Measurements from ENCODE around the gene DNAJC5G.
A peak's percentile ranks its signal among the peaks of the same experiment; 100 is the strongest.
"Not testable (repeated sequence)": the region's sequence is repeated elsewhere in the genome, so short reads cannot be mapped to it uniquely, and the experiment has no call there.

The DNAJC5G gene

GRCh38 chr2:27298391-27299080, 23.3 kb downstream of the DNAJC5G start:
- no peak overlapping the region for H2AFZ ChIP-seq
- no peak overlapping the region for H3K9ac ChIP-seq
- H3K27ac ChIP-seq, result no peak overlapping the region
- H3K4me3 ChIP-seq (ENCODE audit: low read depth, low read length), result no peak overlapping the region
- no peaks in the 10 kb centered on the region for H3K36me3 ChIP-seq (ENCODE audit: control insufficient read depth, insufficient read depth, low read length)
- H3K27me3 ChIP-seq (ENCODE audit: control insufficient read depth, insufficient read depth, low read length), result no peaks in the 10 kb centered on the region
- H3K4me2 ChIP-seq (ENCODE audit: low read length), result no peak overlapping the region
- TF ChIP-seq, protein P1, sequence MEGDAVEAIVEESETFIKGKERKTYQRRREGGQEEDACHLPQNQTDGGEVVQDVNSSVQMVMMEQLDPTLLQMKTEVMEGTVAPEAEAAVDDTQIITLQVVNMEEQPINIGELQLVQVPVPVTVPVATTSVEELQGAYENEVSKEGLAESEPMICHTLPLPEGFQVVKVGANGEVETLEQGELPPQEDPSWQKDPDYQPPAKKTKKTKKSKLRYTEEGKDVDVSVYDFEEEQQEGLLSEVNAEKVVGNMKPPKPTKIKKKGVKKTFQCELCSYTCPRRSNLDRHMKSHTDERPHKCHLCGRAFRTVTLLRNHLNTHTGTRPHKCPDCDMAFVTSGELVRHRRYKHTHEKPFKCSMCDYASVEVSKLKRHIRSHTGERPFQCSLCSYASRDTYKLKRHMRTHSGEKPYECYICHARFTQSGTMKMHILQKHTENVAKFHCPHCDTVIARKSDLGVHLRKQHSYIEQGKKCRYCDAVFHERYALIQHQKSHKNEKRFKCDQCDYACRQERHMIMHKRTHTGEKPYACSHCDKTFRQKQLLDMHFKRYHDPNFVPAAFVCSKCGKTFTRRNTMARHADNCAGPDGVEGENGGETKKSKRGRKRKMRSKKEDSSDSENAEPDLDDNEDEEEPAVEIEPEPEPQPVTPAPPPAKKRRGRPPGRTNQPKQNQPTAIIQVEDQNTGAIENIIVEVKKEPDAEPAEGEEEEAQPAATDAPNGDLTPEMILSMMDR (IDR thresholded peaks at IDR 0.05), result no peak
- no peaks in the 10 kb centered on the region for H3K9me3 ChIP-seq (ENCODE audit: control insufficient read depth, low read length)
- H3K4me1 ChIP-seq, result peaks cover 2% of the 10 kb centered on the region
- no peaks in the 10 kb centered on the region for H3K79me2 ChIP-seq

- H2AFZ ChIP-seq; H3K4me3 ChIP-seq (ENCODE audit: low read depth, low read length); H3K4me2 ChIP-seq (ENCODE audit: low read length); H3K9ac ChIP-seq; H3K27ac ChIP-seq; H3K36me3 ChIP-seq (ENCODE audit: control insufficient read depth, insufficient read depth, low read length); H3K4me1 ChIP-seq; H3K79me2 ChIP-seq; H3K27me3 ChIP-seq (ENCODE audit: control insufficient read depth, insufficient read depth, low read length); H3K9me3 ChIP-seq (ENCODE audit: control insufficient read depth, low read length): not testable (repeated sequence)
These were observed 25.4 kb downstream of the DNAJC5G start for GRCh38 chr2:27300606-27301005.

DNA sequence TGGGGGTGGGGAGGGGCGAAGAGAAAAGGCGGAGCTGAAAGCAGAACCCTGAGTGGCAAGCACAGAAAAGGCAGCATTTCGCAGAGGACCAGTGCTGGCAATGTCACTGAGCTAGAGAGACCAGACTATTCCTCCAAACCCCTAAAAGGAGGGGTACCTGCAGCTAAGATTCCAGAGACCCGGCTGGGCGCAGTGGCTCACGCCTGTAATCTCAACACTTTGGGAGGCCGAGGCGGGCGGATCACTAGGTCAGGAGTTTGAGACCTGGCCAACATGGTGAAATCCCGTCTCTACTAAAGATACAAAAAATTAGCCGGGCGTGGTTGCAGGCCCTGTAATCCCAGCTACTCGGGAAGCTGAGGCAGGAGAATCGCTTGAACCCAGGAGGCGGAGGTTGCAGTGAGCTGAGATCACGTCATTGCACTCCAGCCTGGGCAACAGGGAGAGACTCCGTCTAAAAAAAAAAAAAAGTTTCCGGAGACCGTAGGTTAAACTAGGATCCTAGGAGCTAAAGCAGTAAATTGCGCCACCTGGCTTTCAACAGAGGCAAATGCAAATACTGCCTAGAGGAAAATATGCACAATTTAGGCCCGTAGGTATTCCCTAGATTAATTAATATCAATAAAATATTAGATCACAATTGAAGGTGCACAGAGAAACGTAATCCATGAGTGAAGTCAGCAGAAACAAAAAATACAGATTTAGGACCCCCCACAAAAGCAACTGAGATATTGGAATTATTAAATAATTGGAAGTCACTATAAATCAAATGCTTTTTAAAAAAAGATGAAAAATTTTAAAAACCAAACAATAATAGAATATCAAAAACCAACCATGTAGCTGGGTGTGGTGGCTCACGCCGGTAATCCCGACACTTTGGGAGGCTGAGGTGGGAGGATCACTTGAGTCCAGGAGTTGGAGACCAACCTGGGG, 28.1 kb downstream of the DNAJC5G start:
- Histone ChIP-seq H3K27me3 (ENCODE audit: control insufficient read depth, insufficient read depth, low read length) (peaks cover 10% of the 10 kb centered on the region), H3K4me3 (ENCODE audit: low read depth, low read length) (no peak overlapping the region), H3K36me3 (ENCODE audit: control insufficient read depth, insufficient read depth, low read length) (no peaks in the 10 kb centered on the region), H2AFZ (peak overlapping the region; percentile 83), H3K9ac (no peak overlapping the region), H3K27ac (no peak overlapping the region), H3K4me2 (ENCODE audit: low read length) (peak overlapping the region; percentile 18), H3K9me3 (ENCODE audit: control insufficient read depth, low read length) (no peaks in the 10 kb centered on the region), H3K79me2 (no peaks in the 10 kb centered on the region), H3K4me1 (peaks cover 8% of the 10 kb centered on the region)
- TF ChIP-seq, protein P1 (IDR thresholded peaks at IDR 0.05), result peak; percentile 92

GRCh38 chr2:27304488-27305240, 29.4 kb downstream of the DNAJC5G start:
- Histone ChIP-seq H3K27me3 (ENCODE audit: control insufficient read depth, insufficient read depth, low read length) (peaks cover 10% of the 10 kb centered on the region), H3K4me3 (ENCODE audit: low read depth, low read length) (no peak overlapping the region), H2AFZ (no peak overlapping the region), H3K9me3 (ENCODE audit: control insufficient read depth, low read length) (no peaks in the 10 kb centered on the region), H3K36me3 (ENCODE audit: control insufficient read depth, insufficient read depth, low read length) (no peaks in the 10 kb centered on the region), H3K4me2 (ENCODE audit: low read length) (no peak overlapping the region), H3K9ac (no peak overlapping the region), H3K4me1 (peaks cover 8% of the 10 kb centered on the region), H3K27ac (no peak overlapping the region), H3K79me2 (no peaks in the 10 kb centered on the region)
- TF ChIP-seq, protein P1 (IDR thresholded peaks at IDR 0.05), result no peak

DNA sequence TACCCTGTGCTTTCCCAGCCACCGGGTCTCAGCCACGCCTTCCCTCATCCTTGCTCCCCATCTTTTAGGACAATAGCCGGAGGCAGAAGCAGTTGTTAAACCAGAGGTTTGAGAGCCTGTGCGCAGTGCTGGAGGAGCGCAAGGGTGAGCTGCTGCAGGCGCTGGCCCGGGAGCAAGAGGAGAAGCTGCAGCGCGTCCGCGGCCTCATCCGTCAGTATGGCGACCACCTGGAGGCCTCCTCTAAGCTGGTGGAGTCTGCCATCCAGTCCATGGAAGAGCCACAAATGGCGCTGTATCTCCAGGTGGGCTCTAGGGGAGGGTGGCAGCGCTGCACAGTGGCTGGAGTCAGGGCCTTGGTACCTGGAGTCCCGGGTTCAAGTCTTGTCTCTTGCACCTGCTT, 30.3 kb downstream of the DNAJC5G start:
- H3K4me1 ChIP-seq, result peaks cover 8% of the 10 kb centered on the region
- H3K9ac ChIP-seq, result no peak overlapping the region
- H3K79me2 ChIP-seq, result no peaks in the 10 kb centered on the region
- TF ChIP-seq, protein P1 (IDR thresholded peaks at IDR 0.05), result no peak
- no peaks in the 10 kb centered on the region for H3K9me3 ChIP-seq (ENCODE audit: control insufficient read depth, low read length)
- H3K4me2 ChIP-seq (ENCODE audit: low read length), result no peak overlapping the region
- no peak overlapping the region for H3K27ac ChIP-seq
- no peak overlapping the region for H2AFZ ChIP-seq
- no peaks in the 10 kb centered on the region for H3K36me3 ChIP-seq (ENCODE audit: control insufficient read depth, insufficient read depth, low read length)
- H3K27me3 ChIP-seq (ENCODE audit: control insufficient read depth, insufficient read depth, low read length), result peaks cover 10% of the 10 kb centered on the region
- H3K4me3 ChIP-seq (ENCODE audit: low read depth, low read length), result no peak overlapping the region

Measured in parathyroid adenoma (tissue), 2 donors.